Pancreas (tissue), 10 donors: Measurements from ENCODE around the gene RPTOR. TPM values are rescaled to one million over a fixed set of nuclear protein-coding genes. Genes with fewer than 3 reads are reported as not detected.

Experiments
- ATAC-seq, 4 donors: fragments of 200-7000 bp; cut with Tn5 transposase; one replicate each; pipeline versions ENCODE4 v1.8.0 to v1.9.1; 2020; ENCODE audit warnings: mild to moderate bottlenecking in 4 of 4, moderate library complexity in 4 of 4
- DNase-seq, 6 donors: peaks; one replicate each; pipeline ENCODE4 v3.0.0-alpha.2; 2020
- FAIRE-seq: peaks from 2 replicates; lab custom pipeline; 2012; peaks lifted over from hg19 to GRCh38; lab: Jason Lieb, UNC
- H3K27ac ChIP-seq, 4 donors: fragments of 200-600 bp; sonication (generic); 1 replicate in 3 of 4; 2 replicates in 1 of 4; pipeline versions ENCODE4 v1.5.0 to v1.8.0; 2020
- H3K27me3 ChIP-seq, 4 donors: fragments of 200-600 bp; one replicate each; pipeline ENCODE4 v1.8.0; 2021
- H3K36me3 ChIP-seq, 3 donors: fragments of 200-600 bp; sonication (generic) in 1 of 3; one replicate each; pipeline versions ENCODE4 v1.5.0 to v1.8.0; 2020 to 2021
- H3K4me1 ChIP-seq, 3 donors: fragments of 200-600 bp; one replicate each; pipeline ENCODE4 v1.8.0; 2021
- H3K4me3 ChIP-seq, 4 donors: fragments of 200-600 bp; sonication (generic) in 2 of 4; one replicate each; pipeline versions ENCODE4 v1.5.0 to v1.8.0; 2020 to 2021
- H3K9me3 ChIP-seq, 4 donors: fragments of 200-600 bp; one replicate each; pipeline ENCODE4 v1.8.0; 2021
- CTCF ChIP-seq, 4 donors: fragments of 200-600 bp; sonication (generic) in 3 of 4; IDR thresholded peaks; one replicate each; pipeline versions ENCODE4 v1.5.0 to v1.8.0; 2021; ENCODE audit warnings: antibody characterized with exemption in 4 of 4
- WGBS, 2 donors: extraction: QIAGEN DNeasy Blood & Tissue Kit; methylation state at CpG; one replicate each; pipeline ENCODE4 v1.1.7; 2013; 5-methylcytosine and 5-hydroxymethylcytosine counted together
- intact Hi-C, 3 donors: fragments of 100-400 bp; cut with DNase I; formaldehyde crosslinking; loops; one replicate each; pipeline versions ENCODE4 v1.11.1 to v1.14.2; 2022
- polyA plus RNA-seq, 2 donors: library from polyadenylated mRNA; stranded (reverse); fragments of 200-250 nt; gene quantifications; one replicate each; pipeline ENCODE4 v1.2.3, GENCODE V29; 2013
- total RNA-seq, 6 donors: library from RNA; stranded (reverse); fragmentation: NEBNext Ultra II Directional in 4 of 6; extraction: Animal tissue kit (Norgen Biotek cat#: 25700) in 4 of 6; gene quantifications; one replicate each; pipeline versions ENCODE4 v1.2.1 to v1.2.4, GENCODE V29; 2021 to 2023
- donor health status: healthy with polysubstance abuse.
- donor health status: DM: no; HTN: no; CAD: no; lungs with moderate emphysema.
- donor health status: DM: no; HTN: no; CAD: no.
- donor health status: control.
- donor health status: control.
- donor health status: Bipolar disorder and iron deficiency.
- donor health status: DM: yes; HTN: yes; CAD: no.
- donor health status: DM: no; HTN: no; CAD: no.
- donor health status: DM: no; HTN: no; CAD: no.
- donor health status: DM: yes; HTN: yes; CAD: no.

Gene RPTOR
- total and polyA plus RNA-seq, 8 donors = 5.0 to 18.9 (median 13.2) TPM

- no peaks in the 10 kb centered on the region for H3K9me3 ChIP-seq
- no peaks in the 10 kb centered on the region for H3K27me3 ChIP-seq
- H3K4me3 ChIP-seq = no peak overlapping the region
- peaks cover 0 to 5% (median 0%) of the 10 kb centered on the region in 3 donors for H3K36me3 ChIP-seq
- DNase-seq (no peak), FAIRE-seq (no peak), ATAC-seq (no peak)
- no peak for TF ChIP-seq CTCF (IDR thresholded peaks at IDR 0.05)
- H3K27ac ChIP-seq = no peak overlapping the region
- no peaks in the 10 kb centered on the region for H3K4me1 ChIP-seq
- WGBS, 2 donors = 92 to 96% methylated on average over 30 of the region's 30 CpGs
- intact Hi-C loops = no loop called here
Observed at GRCh38 chr17:80838311-80839025, 293.8 kb downstream of the RPTOR start.

GRCh38 chr17:80839026-80839345 lies 294.3 kb downstream of the RPTOR start:
- no peak for TF ChIP-seq CTCF (IDR thresholded peaks at IDR 0.05)
- peaks cover 0 to 5% (median 0%) of the 10 kb centered on the region in 3 donors for H3K36me3 ChIP-seq
- intact Hi-C loops = no loop called here
- DNase-seq (no peak), FAIRE-seq (no peak), ATAC-seq (no peak)
- no peaks in the 10 kb centered on the region for H3K27me3 ChIP-seq
- WGBS, 2 donors = 86 to 92% methylated on average over 11 of the region's 11 CpGs
- H3K9me3 ChIP-seq = no peaks in the 10 kb centered on the region
- no peaks in the 10 kb centered on the region for H3K4me1 ChIP-seq
- no peak overlapping the region for H3K27ac ChIP-seq
- no peak overlapping the region for H3K4me3 ChIP-seq

GRCh38 chr17:80839511-80839941 lies 294.9 kb downstream of the RPTOR start:
- H3K27ac ChIP-seq = no peak overlapping the region
- H3K27me3 ChIP-seq = no peaks in the 10 kb centered on the region
- no peak overlapping the region for H3K4me3 ChIP-seq
- TF ChIP-seq CTCF (IDR thresholded peaks at IDR 0.05) = no peak
- no peaks in the 10 kb centered on the region for H3K9me3 ChIP-seq
- peaks cover 0 to 5% (median 0%) of the 10 kb centered on the region in 3 donors for H3K36me3 ChIP-seq
- 77 to 81% methylated on average over 8 of the region's 8 CpGs for WGBS, 2 donors
- ATAC-seq (no peak), DNase-seq (no peak), FAIRE-seq (no peak)
- intact Hi-C loops = no loop called here
- no peaks in the 10 kb centered on the region for H3K4me1 ChIP-seq

GRCh38 chr17:80839970-80840369 lies 295.3 kb downstream of the RPTOR start:
- H3K4me1 ChIP-seq = no peaks in the 10 kb centered on the region
- no peaks in the 10 kb centered on the region for H3K9me3 ChIP-seq
- DNase-seq = peak in 1 of 6 donors; percentile 27
- no peak for ATAC-seq
- WGBS, 2 donors = 88 to 91% methylated on average over 15 of the region's 15 CpGs
- H3K4me3 ChIP-seq = no peak overlapping the region
- no peak for TF ChIP-seq CTCF (IDR thresholded peaks at IDR 0.05)
- H3K27me3 ChIP-seq = no peaks in the 10 kb centered on the region
- FAIRE-seq = no peak
- no peak overlapping the region for H3K27ac ChIP-seq
- peaks cover 0 to 5% (median 0%) of the 10 kb centered on the region in 3 donors for H3K36me3 ChIP-seq
- intact Hi-C loops = no loop called here

- peaks cover 0 to 4% (median 0%) of the 10 kb centered on the region in 3 donors for H3K36me3 ChIP-seq
- FAIRE-seq = no peak
Observed at GRCh38 chr17:80842456-80843013, 297.9 kb downstream of the RPTOR start.

More at GRCh38 chr17:80842456-80843013, 297.9 kb downstream of the RPTOR start:
- 84 to 90% methylated on average over 15 of the region's 15 CpGs for WGBS, 2 donors
- no peaks in the 10 kb centered on the region for H3K27me3 ChIP-seq
- no peak for TF ChIP-seq CTCF (IDR thresholded peaks at IDR 0.05)
- intact Hi-C loops = no loop called here
- peak in 1 of 6 donors; percentile 22 for DNase-seq
- H3K4me1 ChIP-seq = no peaks in the 10 kb centered on the region
- no peak overlapping the region for H3K27ac ChIP-seq
- no peaks in the 10 kb centered on the region for H3K9me3 ChIP-seq
- H3K4me3 ChIP-seq = no peak overlapping the region
- no peak for ATAC-seq
